ENCODE measurements around the gene MYO1D. TPM values are rescaled to one million over a fixed set of nuclear protein-coding genes. Genes with fewer than 3 reads are reported as not detected.

MYO1D gene
- total RNA-seq, 2 donors from 2014 or later, result 12.4 to 13.6 TPM

GRCh38 chr17:32873114-32873513 is 3.8 kb downstream of the MYO1D start:
- no peaks in the 10 kb centered on the region for H3K9me3 Mint-ChIP-seq
- H3K36me3 Mint-ChIP-seq, result peaks cover 0 to 6% of the 10 kb centered on the region in 2 donors
- no peak overlapping the region for H3K27ac Mint-ChIP-seq
- ATAC-seq, result no peak
- no peak for DNase-seq (ENCODE audit: low spot score in 2 of 2)

GRCh38 chr17:32871746-32872145 is 5.2 kb downstream of the MYO1D start:
- DNase-seq (ENCODE audit: low spot score in 2 of 2), result no peak
- H3K9me3 Mint-ChIP-seq, result no peaks in the 10 kb centered on the region
- H3K36me3 Mint-ChIP-seq, result peaks cover 0 to 6% of the 10 kb centered on the region in 2 donors
- H3K27ac Mint-ChIP-seq, result no peak overlapping the region
- no peak for ATAC-seq

- Mint-ChIP-seq H3K36me3 (peaks cover 0 to 2% of the 10 kb centered on the region in 2 donors), H3K27ac (no peak overlapping the region), H3K9me3 (no peaks in the 10 kb centered on the region)
- ATAC-seq (no peak), DNase-seq (ENCODE audit: low spot score in 2 of 2) (no peak)
These were observed 6.0 kb downstream of the MYO1D start for GRCh38 chr17:32870969-32871368.

- H3K27ac Mint-ChIP-seq, result no peak overlapping the region
- ATAC-seq, result no peak
- no peaks in the 10 kb centered on the region for H3K36me3 Mint-ChIP-seq
- H3K9me3 Mint-ChIP-seq, result no peaks in the 10 kb centered on the region
- DNase-seq (ENCODE audit: low spot score in 2 of 2), result no peak
These were observed 6.8 kb downstream of the MYO1D start for GRCh38 chr17:32870027-32870670.

- Mint-ChIP-seq H3K27ac (no peak overlapping the region), H3K9me3 (no peaks in the 10 kb centered on the region)
- no peak for DNase-seq (ENCODE audit: low spot score in 2 of 2)
These were observed 7.4 kb downstream of the MYO1D start for GRCh38 chr17:32869345-32870026.

GRCh38 chr17:32865141-32865540 is 11.8 kb downstream of the MYO1D start:
- no peak for DNase-seq (ENCODE audit: low spot score in 2 of 2)
- H3K9me3 Mint-ChIP-seq, result no peaks in the 10 kb centered on the region
- ATAC-seq, result no peak
- no peak overlapping the region for H3K27ac Mint-ChIP-seq
- no peaks in the 10 kb centered on the region for H3K36me3 Mint-ChIP-seq

More at GRCh38 chr17:32869345-32870026, 7.4 kb downstream of the MYO1D start:
- no peak for ATAC-seq
- H3K36me3 Mint-ChIP-seq, result no peaks in the 10 kb centered on the region

- Mint-ChIP-seq H3K27ac (no peak overlapping the region), H3K9me3 (no peaks in the 10 kb centered on the region), H3K36me3 (no peaks in the 10 kb centered on the region)
- ATAC-seq (no peak), DNase-seq (ENCODE audit: low spot score in 2 of 2) (no peak)
These were observed 13.4 kb downstream of the MYO1D start for GRCh38 chr17:32863559-32863958.

GRCh38 chr17:32862940-32863339 is 14.0 kb downstream of the MYO1D start:
- DNase-seq (ENCODE audit: low spot score in 2 of 2) (no peak), ATAC-seq (no peak)
- H3K36me3 Mint-ChIP-seq, result no peaks in the 10 kb centered on the region
- H3K9me3 Mint-ChIP-seq, result no peaks in the 10 kb centered on the region
- no peak overlapping the region for H3K27ac Mint-ChIP-seq

- no peaks in the 10 kb centered on the region for H3K9me3 Mint-ChIP-seq
- no peak for DNase-seq (ENCODE audit: low spot score in 2 of 2)
- H3K27ac Mint-ChIP-seq, result no peak overlapping the region
- no peaks in the 10 kb centered on the region for H3K36me3 Mint-ChIP-seq
- no peak for ATAC-seq
These were observed 14.9 kb downstream of the MYO1D start for GRCh38 chr17:32861981-32862380.

GRCh38 chr17:32859857-32860525 is 16.9 kb downstream of the MYO1D start:
- no peak for DNase-seq (ENCODE audit: low spot score in 2 of 2)
- Mint-ChIP-seq H3K27ac (no peak overlapping the region), H3K36me3 (no peaks in the 10 kb centered on the region), H3K9me3 (no peaks in the 10 kb centered on the region)
- ATAC-seq, result peak; percentile 31 to 88

GRCh38 chr17:32855620-32856019 is 21.3 kb downstream of the MYO1D start:
- DNase-seq (ENCODE audit: low spot score in 2 of 2), result no peak
- Mint-ChIP-seq H3K27ac (no peak overlapping the region), H3K9me3 (no peaks in the 10 kb centered on the region), H3K36me3 (no peaks in the 10 kb centered on the region)
- no peak for ATAC-seq

- H3K36me3 Mint-ChIP-seq, result no peaks in the 10 kb centered on the region
- H3K27ac Mint-ChIP-seq, result no peak overlapping the region
- ATAC-seq, result no peak
- no peak for DNase-seq (ENCODE audit: low spot score in 2 of 2)
- no peaks in the 10 kb centered on the region for H3K9me3 Mint-ChIP-seq
These were observed 22.0 kb downstream of the MYO1D start for GRCh38 chr17:32854832-32855389.

- DNase-seq (ENCODE audit: low spot score in 2 of 2) (no peak), ATAC-seq (no peak)
- no peaks in the 10 kb centered on the region for H3K36me3 Mint-ChIP-seq
- H3K9me3 Mint-ChIP-seq, result no peaks in the 10 kb centered on the region
- H3K27ac Mint-ChIP-seq, result no peak overlapping the region
These were observed 22.7 kb downstream of the MYO1D start for GRCh38 chr17:32854207-32854606.

GRCh38 chr17:32852811-32853210 is 24.1 kb downstream of the MYO1D start:
- no peak for DNase-seq (ENCODE audit: low spot score in 2 of 2)
- no peak for ATAC-seq
- Mint-ChIP-seq H3K27ac (no peak overlapping the region), H3K36me3 (no peaks in the 10 kb centered on the region), H3K9me3 (no peaks in the 10 kb centered on the region)

GRCh38 chr17:32849879-32850278 is 27.0 kb downstream of the MYO1D start:
- no peak for ATAC-seq
- Mint-ChIP-seq H3K36me3 (no peaks in the 10 kb centered on the region), H3K9me3 (no peaks in the 10 kb centered on the region), H3K27ac (no peak overlapping the region)
- no peak for DNase-seq (ENCODE audit: low spot score in 2 of 2)

GRCh38 chr17:32847977-32848376 is 28.9 kb downstream of the MYO1D start:
- no peaks in the 10 kb centered on the region for H3K36me3 Mint-ChIP-seq
- no peak for ATAC-seq

GRCh38 chr17:32846143-32846542 is 30.8 kb downstream of the MYO1D start:
- ATAC-seq (no peak), DNase-seq (ENCODE audit: low spot score in 2 of 2) (no peak)
- H3K9me3 Mint-ChIP-seq, result no peaks in the 10 kb centered on the region
- no peak overlapping the region for H3K27ac Mint-ChIP-seq
- no peaks in the 10 kb centered on the region for H3K36me3 Mint-ChIP-seq

More at GRCh38 chr17:32847977-32848376, 28.9 kb downstream of the MYO1D start:
- Mint-ChIP-seq H3K9me3 (no peaks in the 10 kb centered on the region), H3K27ac (no peak overlapping the region)
- no peak for DNase-seq (ENCODE audit: low spot score in 2 of 2)

All from activated naive CD4-positive, alpha-beta T cell treated with anti-CD3 and anti-CD28 coated beads, Interleukin-2, amount 50 U/mL, for 72 hours (primary cell).